Epidermal melanocyte (primary cell): ENCODE data around the gene NCL.
"Not testable (repeated sequence)": the region's sequence is repeated elsewhere in the genome, so short reads cannot be mapped to it uniquely, and the experiment has no call there.

Experiments used
- DNase-seq: peaks from one replicate; pipeline ENCODE4 v3.0.0; 2011; ENCODE audit warnings: low spot score; ENCODE audit not compliant: insufficient read length

The NCL gene

GRCh38 chr2:231469583-231469950 is 5.3 kb upstream of the NCL start:
- no peak for DNase-seq

GRCh38 chr2:231467613-231468530 is 3.6 kb upstream of the NCL start:
- no peak for DNase-seq

GRCh38 chr2:231467016-231467545 is 2.8 kb upstream of the NCL start:
- DNase-seq = no peak

GRCh38 chr2:231464576-231465540 is 574 bp upstream of the NCL start:
- DNase-seq = no peak

- no peak for DNase-seq
These were observed 1.4 kb downstream of the NCL start for GRCh38 chr2:231462729-231463465.

GRCh38 chr2:231461516-231461971 is 2.7 kb downstream of the NCL start:
- no peak for DNase-seq

- DNase-seq = not testable (repeated sequence)
These were observed 3.4 kb downstream of the NCL start for GRCh38 chr2:231460841-231461240.

GRCh38 chr2:231460073-231460835 is 4.0 kb downstream of the NCL start:
- DNase-seq = no peak

GRCh38 chr2:231458368-231458767 is 5.9 kb downstream of the NCL start:
- no peak for DNase-seq

GRCh38 chr2:231457101-231457500 is 7.2 kb downstream of the NCL start:
- DNase-seq = no peak

GRCh38 chr2:231456295-231457004 is 7.8 kb downstream of the NCL start:
- DNase-seq = no peak

- no peak for DNase-seq
These were observed 8.4 kb downstream of the NCL start for GRCh38 chr2:231455890-231456289.

GRCh38 chr2:231455222-231455621 is 9.1 kb downstream of the NCL start:
- no peak for DNase-seq

GRCh38 chr2:231454361-231454791 is 9.9 kb downstream of the NCL start:
- no peak for DNase-seq

- no peak for DNase-seq
These were observed 11.3 kb downstream of the NCL start for GRCh38 chr2:231452799-231453508.

- no peak for DNase-seq
These were observed 13.7 kb downstream of the NCL start for GRCh38 chr2:231450548-231450989.

- no peak for DNase-seq
These were observed 14.7 kb downstream of the NCL start for GRCh38 chr2:231449503-231450054.

- no peak for DNase-seq
These were observed 27.3 kb downstream of the NCL start for GRCh38 chr2:231436957-231437356.

GRCh38 chr2:231433990-231434389 is 30.3 kb downstream of the NCL start:
- no peak for DNase-seq
